ENCODE data around the gene PLEKHG3. TPM values are rescaled to one million over a fixed set of nuclear protein-coding genes. Genes with fewer than 3 reads are reported as not detected.

The PLEKHG3 gene
- total RNA-seq, 1 donor from 2014 or later = 16.7 TPM

GRCh38 chr14:64762044-64763034 lies 58.1 kb downstream of the PLEKHG3 start:
- peak; percentile 51 for DNase-seq (ENCODE audit: extremely low read depth, low read depth, low spot score)

DNA sequence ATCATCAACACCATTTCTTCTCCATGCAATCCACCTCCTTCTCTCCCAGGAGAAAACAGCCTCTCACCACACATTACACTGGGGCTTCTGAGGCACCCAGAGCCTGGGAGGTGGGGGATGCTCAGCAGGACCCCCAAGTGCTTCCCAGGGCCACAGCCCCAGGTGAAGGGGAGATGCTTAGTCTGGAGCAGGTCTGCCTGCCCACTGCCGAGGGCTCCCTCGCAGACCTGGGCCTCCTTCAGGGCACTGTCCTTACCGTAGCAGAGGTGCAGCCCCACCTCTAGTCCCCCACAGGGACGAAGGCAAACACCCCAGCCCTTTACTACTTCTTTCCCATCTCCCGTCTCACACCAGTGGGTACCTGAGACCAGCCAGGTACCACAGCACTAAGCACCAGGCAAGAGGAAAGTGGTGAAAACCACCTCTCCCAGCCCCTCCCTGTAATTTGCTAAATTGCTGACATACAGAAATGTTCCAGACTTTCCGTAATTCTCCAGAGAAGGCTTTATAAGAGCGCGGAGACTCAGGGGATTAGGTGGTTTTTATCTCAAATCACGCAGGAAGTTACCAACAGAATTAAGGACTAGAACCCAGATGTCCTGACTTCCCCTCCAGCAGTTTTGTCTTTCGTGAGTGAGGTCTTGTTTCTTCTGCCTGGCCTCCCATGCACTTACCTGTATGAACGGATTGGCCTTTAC lies 59.0 kb downstream of the PLEKHG3 start:
- no peak for DNase-seq (ENCODE audit: extremely low read depth, low read depth, low spot score)

GRCh38 chr14:64763801-64764621 lies 59.8 kb downstream of the PLEKHG3 start:
- no peak for DNase-seq (ENCODE audit: extremely low read depth, low read depth, low spot score)

DNA sequence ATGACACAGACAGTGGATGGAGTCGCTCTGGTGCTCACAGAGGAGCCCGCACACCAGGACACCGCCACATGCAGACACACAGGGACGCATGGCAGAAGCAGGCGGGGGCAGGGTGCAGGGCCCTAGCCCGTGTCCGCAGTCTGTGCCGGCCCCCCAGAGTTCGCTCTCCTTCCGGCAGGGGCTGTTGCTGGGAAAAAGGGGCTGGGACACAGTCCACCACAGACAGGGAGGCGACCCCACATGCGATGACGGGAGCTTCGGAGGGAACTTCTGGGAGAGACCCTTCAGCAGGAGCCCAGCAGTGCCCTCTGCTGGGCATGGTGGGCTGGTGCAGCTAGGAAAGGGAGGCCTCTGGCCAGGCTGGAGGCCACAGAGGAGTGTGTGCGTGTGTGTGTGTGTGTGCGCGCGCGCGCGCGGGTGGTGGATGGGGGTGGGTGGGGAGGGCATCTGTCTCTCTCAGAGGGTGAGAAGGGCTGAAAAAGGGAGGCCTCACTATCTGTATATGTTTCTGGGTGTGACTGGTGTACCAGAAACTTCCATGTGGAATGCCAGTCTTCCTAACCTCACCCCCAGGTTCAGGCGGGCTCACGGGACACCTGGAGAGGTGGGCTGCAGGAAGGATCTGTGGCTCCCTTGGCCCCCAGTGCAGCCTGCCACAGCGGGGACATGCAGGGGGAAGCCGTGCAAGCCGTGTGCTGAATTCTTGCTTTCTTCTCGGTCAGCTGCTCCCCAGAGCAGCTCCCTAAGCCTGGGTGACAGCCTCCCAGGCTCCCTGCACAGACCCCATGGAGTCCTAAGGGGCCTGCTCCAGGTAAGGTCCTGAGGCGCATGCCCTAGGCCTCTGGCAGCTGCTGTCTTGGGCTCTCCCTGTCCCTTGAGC lies 60.7 kb downstream of the PLEKHG3 start:
- no peak for DNase-seq (ENCODE audit: extremely low read depth, low read depth, low spot score)

- no peak for DNase-seq (ENCODE audit: extremely low read depth, low read depth, low spot score)
Observed at GRCh38 chr14:64765740-64766302, 61.6 kb downstream of the PLEKHG3 start.

GRCh38 chr14:64766430-64767151 lies 62.4 kb downstream of the PLEKHG3 start:
- no peak for DNase-seq (ENCODE audit: extremely low read depth, low read depth, low spot score)

- DNase-seq (ENCODE audit: extremely low read depth, low read depth, low spot score) = no peak
Observed at GRCh38 chr14:64767215-64767964, 63.2 kb downstream of the PLEKHG3 start.

DNA sequence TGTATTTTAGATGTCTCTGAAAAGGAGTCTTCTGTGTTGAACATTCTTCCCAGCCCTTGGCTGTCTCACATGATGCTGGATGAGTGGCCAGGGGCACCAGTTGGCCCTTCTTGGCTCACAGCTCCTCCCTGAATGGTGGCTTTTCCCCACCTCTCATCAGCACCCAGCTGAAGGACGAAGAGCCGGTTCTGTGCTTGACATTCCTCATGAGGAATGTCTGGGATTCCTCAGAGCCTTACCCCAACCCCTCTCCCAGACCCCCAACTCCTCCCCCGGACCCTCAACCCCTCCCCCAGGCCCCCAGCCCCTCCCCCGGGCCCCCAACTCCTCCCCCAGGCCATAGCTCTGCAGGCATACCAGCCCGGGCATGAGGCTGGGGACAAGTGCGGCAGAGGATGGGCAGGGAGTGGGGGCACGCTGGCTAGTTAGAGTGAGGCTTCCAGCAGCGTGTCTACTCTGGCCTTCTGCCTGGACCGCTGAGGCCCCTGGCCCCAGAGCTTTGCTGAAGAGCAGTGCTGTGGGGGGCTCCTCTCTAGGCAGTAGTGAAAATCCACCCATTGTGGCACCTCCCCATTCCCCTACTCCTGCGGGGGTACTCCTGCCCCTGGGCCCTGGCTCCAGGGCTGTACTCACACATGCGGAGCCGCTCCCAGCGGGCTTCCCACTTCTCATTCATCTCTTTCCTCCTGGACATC lies 64.3 kb downstream of the PLEKHG3 start:
- DNase-seq (ENCODE audit: extremely low read depth, low read depth, low spot score) = no peak

DNA sequence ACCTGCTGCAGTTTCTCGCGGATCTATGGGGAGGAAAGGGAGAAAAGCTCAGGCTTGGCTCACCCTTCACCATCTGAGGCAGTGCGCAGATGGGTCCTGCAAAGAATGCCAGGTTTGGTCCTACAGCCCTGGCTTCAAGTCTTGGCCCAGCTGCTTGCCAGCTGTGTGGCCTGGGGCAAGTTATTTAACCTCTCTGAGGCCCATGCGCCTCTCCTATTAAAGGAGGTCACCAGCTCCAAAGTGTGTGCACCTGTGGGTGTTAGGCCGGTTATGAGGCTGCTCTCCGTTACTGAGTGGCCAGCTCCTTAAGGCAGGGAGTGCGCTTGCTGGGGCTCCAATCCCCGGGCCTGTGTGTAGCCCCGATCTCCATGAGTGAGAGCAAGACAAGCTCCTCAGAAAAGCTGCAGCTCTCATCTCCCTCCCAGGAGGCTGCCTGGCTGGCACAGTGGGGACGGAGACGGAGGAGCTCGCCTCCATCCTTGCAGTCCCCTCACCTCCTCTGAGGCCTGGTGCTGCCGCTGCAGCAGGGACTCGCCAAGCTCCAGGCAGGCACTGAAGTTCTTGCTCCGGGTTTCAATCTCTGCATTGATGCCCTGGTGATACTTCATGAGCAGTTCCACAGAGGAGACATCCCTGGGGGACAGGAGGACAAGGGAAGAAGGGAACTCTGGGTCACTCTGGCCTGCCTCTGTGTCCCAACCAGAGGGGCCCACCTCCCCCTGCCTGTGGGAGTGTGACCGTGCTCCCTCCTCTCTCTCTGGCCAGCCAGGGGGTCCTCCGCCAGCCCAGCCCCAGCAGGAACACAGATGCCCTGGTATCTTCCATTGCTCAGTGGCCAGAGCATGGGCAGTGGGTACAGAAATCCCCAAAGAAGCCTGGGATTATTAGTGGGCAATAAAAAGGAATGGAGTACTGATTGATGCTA lies 65.1 kb downstream of the PLEKHG3 start:
- DNase-seq (ENCODE audit: extremely low read depth, low read depth, low spot score) = no peak

DNA sequence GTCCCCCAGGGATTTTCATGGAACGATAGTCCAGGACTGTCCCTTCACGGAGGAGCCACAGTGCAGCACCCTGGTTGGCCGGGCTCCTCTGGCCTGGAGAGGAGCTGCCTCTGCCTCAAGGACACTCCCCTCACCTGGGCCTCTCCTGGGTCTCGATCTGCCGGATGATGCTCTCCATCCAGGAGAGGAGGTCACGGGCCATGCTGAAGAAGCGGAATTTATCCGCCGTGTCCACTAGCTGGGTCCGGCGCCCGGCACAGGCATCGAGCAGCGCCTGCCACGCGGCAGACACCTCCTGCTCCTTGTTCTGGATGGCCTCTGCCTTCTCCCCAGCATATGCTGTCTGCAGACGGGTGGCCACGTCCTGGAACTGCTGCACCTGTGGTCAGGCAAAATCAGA lies 66.5 kb downstream of the PLEKHG3 start:
- no peak for DNase-seq (ENCODE audit: extremely low read depth, low read depth, low spot score)

- DNase-seq (ENCODE audit: extremely low read depth, low read depth, low spot score) = no peak
Observed at GRCh38 chr14:64771161-64771560, 66.9 kb downstream of the PLEKHG3 start.

GRCh38 chr14:64772397-64772950 lies 68.2 kb downstream of the PLEKHG3 start:
- no peak for DNase-seq (ENCODE audit: extremely low read depth, low read depth, low spot score)

DNA sequence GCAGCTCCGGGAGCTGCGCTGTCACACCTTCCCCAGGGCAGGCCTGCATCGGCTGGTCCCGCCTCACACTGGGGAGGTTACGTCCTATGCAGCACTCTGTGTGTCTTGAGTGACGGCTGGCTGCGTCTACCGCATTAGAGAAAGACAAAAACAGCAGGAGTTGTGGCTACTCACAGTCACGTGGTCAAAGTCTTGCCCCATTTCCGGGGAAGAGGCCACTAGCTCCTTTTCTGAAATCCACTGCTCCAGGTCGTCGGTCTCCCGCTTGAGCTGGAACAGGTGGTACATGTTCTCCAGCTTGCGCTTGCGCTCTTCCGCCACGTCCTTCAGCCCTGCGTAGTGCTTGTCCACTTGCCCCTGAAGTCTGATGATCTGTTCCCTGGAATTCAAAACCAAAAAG lies 68.8 kb downstream of the PLEKHG3 start:
- no peak for DNase-seq (ENCODE audit: extremely low read depth, low read depth, low spot score)

- DNase-seq (ENCODE audit: extremely low read depth, low read depth, low spot score) = no peak
Observed at GRCh38 chr14:64773577-64773976, 69.4 kb downstream of the PLEKHG3 start.

- no peak for DNase-seq (ENCODE audit: extremely low read depth, low read depth, low spot score)
Observed at GRCh38 chr14:64774272-64774671, 70.0 kb downstream of the PLEKHG3 start.

DNA sequence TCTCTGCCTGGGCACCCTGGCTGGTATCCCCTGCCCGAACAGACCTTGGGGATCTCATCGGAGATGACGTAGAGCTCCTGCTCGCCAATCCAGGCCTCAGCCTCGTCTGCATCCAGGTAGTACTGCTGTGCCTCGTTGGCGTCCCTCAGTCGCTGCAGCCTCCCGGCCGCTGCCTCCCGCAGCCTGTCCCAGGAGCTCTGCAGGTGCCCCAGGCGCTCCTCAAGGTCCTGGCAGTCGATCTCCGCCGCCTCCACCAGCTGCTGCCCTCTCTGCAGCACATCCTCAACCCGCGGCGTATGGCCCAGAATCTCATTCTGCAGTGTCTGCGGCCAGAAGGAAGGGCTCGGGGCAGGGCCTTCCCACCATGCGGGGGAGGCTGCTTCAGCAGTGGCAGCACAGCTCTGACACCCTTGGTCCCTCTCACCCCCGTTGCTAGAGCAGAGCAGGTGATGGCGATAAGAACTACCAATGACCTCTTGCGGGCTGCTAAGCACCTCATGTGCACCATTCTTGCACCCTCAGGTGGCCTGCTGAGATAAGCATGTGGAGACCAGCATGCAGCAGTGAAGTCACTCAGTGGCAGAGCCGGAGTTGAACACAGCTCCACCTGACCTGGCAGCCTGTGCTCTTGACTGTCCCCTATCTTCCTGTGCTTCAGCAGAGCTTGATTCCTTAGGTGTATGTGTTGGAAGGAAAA lies 71.0 kb downstream of the PLEKHG3 start:
- no peak for DNase-seq (ENCODE audit: extremely low read depth, low read depth, low spot score)
